Chondrocyte (in vitro differentiated cells): ENCODE measurements around the gene CFAP126. TPM values are rescaled to one million over a fixed set of nuclear protein-coding genes. Genes with fewer than 3 reads are reported as not detected.
"Not testable (repeated sequence)": the region's sequence is repeated elsewhere in the genome, so short reads cannot be mapped to it uniquely, and the experiment has no call there.

ENCODE experiments used
- DNase-seq: peaks from one replicate; pipeline ENCODE4 v3.0.0; 2021; ENCODE audit warnings: mixed read lengths, low spot score
- H3K27ac Mint-ChIP-seq: one replicate; pipeline ENCODE4 v1.8.0; 2021; ENCODE audit warnings: mild to moderate bottlenecking, moderate library complexity, mixed read lengths; ENCODE audit not compliant: unreplicated experiment
- H3K27me3 Mint-ChIP-seq: 2 replicates; pipeline ENCODE4 v1.8.0; 2021; ENCODE audit warnings: low read depth, mixed read lengths
- H3K36me3 Mint-ChIP-seq: 2 replicates; pipeline ENCODE4 v1.8.0; 2021; ENCODE audit warnings: low read depth, mixed read lengths
- H3K4me1 Mint-ChIP-seq: 2 replicates; pipeline ENCODE4 v1.8.0; 2021; ENCODE audit warnings: low read depth, mild to moderate bottlenecking, mixed read lengths
- H3K4me3 Mint-ChIP-seq: one replicate; pipeline ENCODE4 v1.8.0; 2021; ENCODE audit warnings: mild to moderate bottlenecking, moderate library complexity, mixed read lengths; ENCODE audit not compliant: unreplicated experiment
- H3K9me3 Mint-ChIP-seq: 2 replicates; pipeline ENCODE4 v1.8.0; 2021; ENCODE audit warnings: low read depth, mixed read lengths
- CTCF ChIP-seq: fragments of 200-600 bp; sonication (generic); IDR thresholded peaks from 2 replicates; pipeline ENCODE4 v1.5.0; 2021; ENCODE audit warnings: antibody characterized with exemption, mild to moderate bottlenecking, moderate library complexity
- total RNA-seq: library from RNA; stranded (reverse); gene quantifications from 3 replicates; pipeline ENCODE4 v1.2.1, GENCODE V29; 2021

CFAP126 gene
- total RNA-seq, 1 donor from 2014 or later: not detected

DNA sequence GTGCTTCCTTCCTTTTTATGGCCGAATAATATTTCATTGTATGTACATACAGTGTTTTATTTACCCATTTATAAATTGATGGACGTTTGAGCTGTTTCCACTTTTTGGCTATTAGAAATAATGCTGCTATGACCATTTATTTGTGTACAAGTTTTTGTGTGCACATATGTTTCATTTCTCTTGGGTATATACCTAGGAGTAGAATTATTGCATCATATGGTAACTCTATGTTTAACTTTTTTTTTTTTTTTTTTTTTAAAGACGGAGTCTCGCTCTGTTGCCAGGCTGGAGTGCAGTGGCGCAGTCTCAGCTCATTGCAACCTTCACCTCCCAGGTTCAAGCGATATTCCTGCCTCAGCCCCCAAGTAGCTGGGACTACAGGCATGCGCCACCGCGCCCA, 34.5 kb downstream of the CFAP126 start:
- H3K36me3 Mint-ChIP-seq: peaks cover 24% of the 10 kb centered on the region
- no peaks in the 10 kb centered on the region for H3K27me3 Mint-ChIP-seq
- no peak for DNase-seq
- H3K9me3 Mint-ChIP-seq: no peaks in the 10 kb centered on the region
- H3K4me1 Mint-ChIP-seq: peaks cover 30% of the 10 kb centered on the region
- H3K4me3 Mint-ChIP-seq: no peak overlapping the region
- no peak overlapping the region for H3K27ac Mint-ChIP-seq
- no peak for TF ChIP-seq CTCF

DNA sequence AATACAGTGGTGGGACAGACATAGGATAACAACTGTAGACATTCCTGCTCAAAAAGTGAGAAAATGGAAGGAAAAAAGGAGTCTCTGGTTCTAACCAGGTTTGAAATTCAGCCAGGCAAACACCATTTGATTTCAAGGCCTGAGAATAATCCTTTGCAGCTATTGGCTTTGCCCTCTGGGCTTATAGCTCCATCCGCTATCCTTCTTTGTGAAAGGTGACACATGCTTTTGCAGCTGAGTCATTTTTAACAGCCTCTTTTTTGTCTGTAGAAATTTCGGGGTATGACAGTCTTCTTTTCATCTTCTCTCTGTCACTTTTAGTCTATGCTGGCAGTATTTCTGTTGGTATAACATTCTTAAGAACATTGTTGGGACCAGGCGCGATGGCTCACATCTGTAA, 37.3 kb downstream of the CFAP126 start:
- H3K4me1 Mint-ChIP-seq: peaks cover 7% of the 10 kb centered on the region
- no peak for TF ChIP-seq CTCF
- no peak for DNase-seq
- H3K36me3 Mint-ChIP-seq: peaks cover 27% of the 10 kb centered on the region
- no peaks in the 10 kb centered on the region for H3K9me3 Mint-ChIP-seq
- H3K4me3 Mint-ChIP-seq: no peak overlapping the region
- no peak overlapping the region for H3K27ac Mint-ChIP-seq
- H3K27me3 Mint-ChIP-seq: no peaks in the 10 kb centered on the region

DNA sequence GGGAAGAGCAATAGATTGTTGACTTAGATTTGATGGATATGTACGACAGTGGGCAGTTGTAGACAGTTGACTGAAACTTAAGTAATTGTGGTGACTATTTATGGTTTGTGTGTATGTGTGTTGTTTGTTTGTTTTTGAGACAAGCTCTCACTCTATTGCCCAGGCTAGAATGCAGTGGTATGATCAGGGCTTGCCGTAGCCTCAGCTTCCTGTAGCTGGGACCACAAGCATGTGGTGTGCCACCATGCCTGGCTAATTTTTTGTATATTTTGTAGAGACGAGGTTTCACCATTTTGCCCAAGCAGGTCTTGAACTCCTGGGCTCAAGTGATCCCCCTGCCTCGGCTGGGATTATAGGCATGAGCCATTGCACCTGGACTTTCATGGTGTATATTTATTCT, 43.7 kb downstream of the CFAP126 start:
- DNase-seq: no peak
- Mint-ChIP-seq H3K9me3 (no peaks in the 10 kb centered on the region), H3K4me3 (no peak overlapping the region), H3K4me1 (no peaks in the 10 kb centered on the region), H3K27ac (no peak overlapping the region), H3K27me3 (no peaks in the 10 kb centered on the region), H3K36me3 (peaks cover 12% of the 10 kb centered on the region)
- no peak for TF ChIP-seq CTCF

- H3K27me3 Mint-ChIP-seq, H3K36me3 Mint-ChIP-seq, H3K9me3 Mint-ChIP-seq, H3K4me3 Mint-ChIP-seq, DNase-seq, H3K27ac Mint-ChIP-seq: not testable (repeated sequence)
- H3K4me1 Mint-ChIP-seq: peaks cover 21% of the 10 kb centered on the region
These were observed 51.6 kb downstream of the CFAP126 start for GRCh38 chr1:161315841-161316674.

Other genes starting within 250 kb of the CFAP126 start
- gene PFDN2, start 249.8 kb downstream of the CFAP126 start, total RNA-seq: 53.7 to 58.7 TPM (median 57.9 TPM) in 3 replicates
- gene NIT1, start 249.8 kb downstream of the CFAP126 start, total RNA-seq: 25.3 to 33.1 TPM (median 27.6 TPM) in 3 replicates
- gene DEDD, start 235.2 kb downstream of the CFAP126 start, total RNA-seq: 34.7 to 38.3 TPM (median 36.7 TPM) in 3 replicates
- gene UFC1, start 213.9 kb downstream of the CFAP126 start, total RNA-seq: 84.2 to 95.6 TPM (median 89.4 TPM) in 3 replicates
- gene USP21, start 208.4 kb downstream of the CFAP126 start, total RNA-seq: 15.7 to 24.8 TPM (median 16.0 TPM) in 3 replicates
- 21.6 to 38.8 TPM (median 25.6 TPM) in 3 replicates for gene PPOX, start 201.4 kb downstream of the CFAP126 start, total RNA-seq
- gene B4GALT3, start 190.4 kb downstream of the CFAP126 start, total RNA-seq: 22.4 to 23.7 TPM (median 23.0 TPM) in 3 replicates
- 1.5 to 2.8 TPM (median 2.2 TPM) in 3 replicates for gene ADAMTS4, start 168.8 kb downstream of the CFAP126 start, total RNA-seq
- gene NDUFS2, start 165.5 kb downstream of the CFAP126 start, total RNA-seq: 50.6 to 59.2 TPM (median 55.2 TPM) in 3 replicates
- not detected in 3 replicates for gene FCER1G, start 152.6 kb downstream of the CFAP126 start, total RNA-seq
- gene APOA2, start 144.2 kb downstream of the CFAP126 start, total RNA-seq: not detected in 3 replicates
- gene TOMM40L, start 141.8 kb downstream of the CFAP126 start, total RNA-seq: 9.4 to 15.8 TPM (median 10.0 TPM) in 3 replicates
- not detected in 3 replicates for gene NR1I3, start 129.7 kb downstream of the CFAP126 start, total RNA-seq
- gene PCP4L1, start 109.1 kb downstream of the CFAP126 start, total RNA-seq: 0.23 to 0.35 TPM in 2 of 3 replicates, not detected in the other
- gene MPZ, start 57.9 kb downstream of the CFAP126 start, total RNA-seq: 0.31 to 0.45 TPM (median 0.41 TPM) in 3 replicates
- 128 to 144 TPM (median 131 TPM) in 3 replicates for gene SDHC, start 53.5 kb downstream of the CFAP126 start, total RNA-seq
- not detected in 3 replicates for gene FCGR2A, start 137.6 kb upstream of the CFAP126 start, total RNA-seq
- gene HSPA6, start 156.7 kb upstream of the CFAP126 start, total RNA-seq: 0.75 to 1.0 TPM in 2 of 3 replicates, not detected in the other
- not detected in 3 replicates for gene FCGR3A, start 181.9 kb upstream of the CFAP126 start, total RNA-seq